K562 (cell line): ENCODE measurements around the gene LTBP1. TPM values are rescaled to one million over a fixed set of nuclear protein-coding genes. Genes with fewer than 3 reads are reported as not detected.

Experiments
- ATAC-seq: fragments of 200-7000 bp; cut with Tn5 transposase; 3 replicates; pipeline ENCODE4 v1.9.1; 2020; ENCODE audit warnings: moderate library complexity
- BruUV-seq: library from RNA; stranded (reverse); fragments of 400-500 nt; replicated peaks from 2 replicates; lab custom pipeline; 2021; lab: Mats Ljungman, UMichigan
- CTCF ChIA-PET: fragments of 300-600 bp; formaldehyde crosslinking; extraction: SDS; loops from one replicate; lab custom pipeline; 2021; ENCODE audit warnings: low intra/inter-chr PET ratio; lab: Yijun Ruan, JAX
- POLR2A ChIA-PET: fragments of 300-600, 350-650 bp; sonication (Branson Sonifier 250); formaldehyde crosslinking; extraction: SDS; loops from one replicate; lab custom pipeline; 2021; ENCODE audit warnings: antibody characterized with exemption, inconsistent platforms; lab: Yijun Ruan, JAX
- DNase-seq, 4 experiments: peaks; one replicate each; pipeline versions ENCODE4 v3.0.0 to v3.0.0-alpha.2; 2011 to 2018; ENCODE audit warnings: low spot score in 3 of 4, mixed read lengths in 3 of 4; ENCODE audit errors: extremely low read depth in 1 of 4
- FAIRE-seq: peaks from 2 replicates; lab custom pipeline; 2011; peaks lifted over from hg19 to GRCh38; lab: Jason Lieb, UNC
- H2AFZ ChIP-seq: 2 replicates; pipeline ENCODE4 v1.6.0; 2011; ENCODE audit warnings: low read depth, low read length, control low read depth, inconsistent platforms
- H3K27ac ChIP-seq: fragments of 200-600 bp; 3 replicates; pipeline ENCODE4 v1.8.0; 2011; ENCODE audit warnings: low read depth, mild to moderate bottlenecking, control low read depth, inconsistent platforms, low read length, moderate library complexity, mixed read lengths; ENCODE audit errors: extremely low read depth
- H3K27me3 ChIP-seq, 2 experiments: fragments of 300-600 bp in 1 of 2; 2 replicates in 1 of 2; 3 replicates in 1 of 2; pipeline versions ENCODE4 v1.6.0 to v1.8.0; 2011; ENCODE audit warnings: inconsistent platforms in 2 of 2, low read length in 2 of 2, mild to moderate bottlenecking in 1 of 2, mixed read lengths in 1 of 2, moderate library complexity in 1 of 2; ENCODE audit not compliant: control insufficient read depth in 2 of 2, insufficient read depth in 2 of 2
- H3K36me3 ChIP-seq: fragments of 300-600 bp; 3 replicates; pipeline ENCODE4 v1.8.0; 2011; ENCODE audit warnings: mild to moderate bottlenecking, low read length, inconsistent platforms; ENCODE audit not compliant: control insufficient read depth, insufficient read depth
- H3K4me1 ChIP-seq, 2 experiments: fragments of 200-600 bp in 1 of 2; replicated peaks in 1 of 2; 2 replicates in 1 of 2; 3 replicates in 1 of 2; pipeline versions ENCODE4 v1.5.1 to v1.8.0; 2011; ENCODE audit warnings: inconsistent platforms in 2 of 2, low read length in 2 of 2, mild to moderate bottlenecking in 1 of 2, mixed read lengths in 1 of 2, moderate library complexity in 1 of 2; ENCODE audit not compliant: control insufficient read depth in 2 of 2, insufficient read depth in 2 of 2
- H3K4me2 ChIP-seq: 2 replicates; pipeline ENCODE4 v1.6.1; 2011; ENCODE audit warnings: low read length, control low read depth, inconsistent platforms, mixed read lengths; ENCODE audit not compliant: insufficient read depth
- H3K4me3 ChIP-seq: fragments of 200-600 bp; sonication (generic), shearing (Covaris generic); 2 replicates; pipeline ENCODE4 v1.5.1; 2016; ENCODE audit warnings: control low read depth, inconsistent platforms
- H3K79me2 ChIP-seq: fragments of 200-600 bp; 3 replicates; pipeline ENCODE4 v1.8.0; 2011; ENCODE audit warnings: low read length, inconsistent platforms; ENCODE audit not compliant: control insufficient read depth, insufficient read depth
- H3K9ac ChIP-seq, 2 experiments: 2 replicates each; pipeline versions ENCODE4 v1.6.0 to v1.6.1; 2011; ENCODE audit warnings: low read depth in 2 of 2, low read length in 2 of 2, control low read depth in 1 of 2, inconsistent platforms in 1 of 2, mild to moderate bottlenecking in 1 of 2, mixed read lengths in 1 of 2; ENCODE audit not compliant: insufficient read depth in 1 of 2
- H3K9me1 ChIP-seq: one replicate; pipeline ENCODE4 v1.6.0; 2011; ENCODE audit warnings: inconsistent platforms, mild to moderate bottlenecking, low read length, moderate library complexity; ENCODE audit not compliant: control insufficient read depth, insufficient read depth
- H3K9me3 ChIP-seq: replicated peaks from 2 replicates; pipeline ENCODE4 v1.5.1; 2011; ENCODE audit warnings: low read depth, low read length, inconsistent platforms; ENCODE audit not compliant: control insufficient read depth, insufficient read depth
- H4K20me1 ChIP-seq: replicated peaks from 2 replicates; pipeline ENCODE4 v1.6.1; 2011; ENCODE audit warnings: low read length, inconsistent platforms, mixed read lengths; ENCODE audit not compliant: control insufficient read depth, insufficient read depth
- ARID2 ChIP-seq: fragments of 450-650 bp; IDR thresholded peaks from 2 replicates; pipeline ENCODE4 v1.6.1; 2017; ENCODE audit warnings: antibody characterized with exemption, mild to moderate bottlenecking
- C11orf30 ChIP-seq: fragments of 450-650 bp; IDR thresholded peaks from 2 replicates; pipeline ENCODE4 v1.6.1; 2016; ENCODE audit warnings: low read depth, mild to moderate bottlenecking
- FOXM1 ChIP-seq, 2 experiments: fragments of 450-650 bp in 1 of 2; sonication (generic) in 1 of 2; formaldehyde crosslinking in 1 of 2; IDR thresholded peaks; 2 replicates each; pipeline versions ENCODE4 v1.6.1 to v1.9.0; 2017 to 2022; ENCODE audit warnings: low read depth in 2 of 2, mild to moderate bottlenecking in 2 of 2, missing genetic modification reagents in 1 of 2, moderate library complexity in 1 of 2
- HEY1 ChIP-seq: fragments of 250-450 bp; sonication (Bioruptor Pico); IDR thresholded peaks from 2 replicates; pipeline ENCODE4 v1.5.0; 2020; ENCODE audit warnings: mild to moderate bottlenecking, moderate library complexity, borderline replicate concordance
- MAFF ChIP-seq: IDR thresholded peaks from 2 replicates; pipeline ENCODE4 v1.6.1; 2012; ENCODE audit warnings: low read length, improper control_type of control experiment
- MAFG ChIP-seq: fragments of 450-650 bp; conservative IDR thresholded peaks from 2 replicates; pipeline ENCODE4 v1.6.1; 2016; ENCODE audit warnings: missing genetic modification characterization, missing compliant biosample characterization
- MAFK ChIP-seq: IDR thresholded peaks from 2 replicates; pipeline ENCODE4 v1.6.1; 2011; ENCODE audit warnings: low read length, improper control_type of control experiment
- NELFE ChIP-seq: IDR thresholded peaks from 2 replicates; pipeline ENCODE4 v1.6.1; 2011; ENCODE audit warnings: mild to moderate bottlenecking; ENCODE audit not compliant: insufficient read depth, insufficient read length
- POLR2A ChIP-seq: fragments of 450-650 bp; conservative IDR thresholded peaks from 2 replicates; pipeline ENCODE4 v1.6.1; 2016
- POLR3G ChIP-seq: IDR thresholded peaks from 2 replicates; pipeline ENCODE4 v1.6.1; 2011; ENCODE audit not compliant: insufficient read length, insufficient replicate concordance; ENCODE audit errors: extremely low read depth
- PRMT5 ChIP-seq: sonication (generic); formaldehyde crosslinking; IDR thresholded peaks from 2 replicates; pipeline ENCODE4 v1.5.0; 2020; ENCODE audit warnings: missing genetic modification reagents
- SMAD4 ChIP-seq: fragments of 250-450 bp; sonication (Bioruptor Pico); conservative IDR thresholded peaks from 2 replicates; pipeline ENCODE4 v1.8.0; 2021; ENCODE audit warnings: inconsistent platforms, mild to moderate bottlenecking, moderate library complexity
- SP1 ChIP-seq: sonication (generic); formaldehyde crosslinking; IDR thresholded peaks from 2 replicates; pipeline ENCODE4 v1.8.1; 2022; ENCODE audit warnings: mild to moderate bottlenecking, missing genetic modification reagents
- TOE1 ChIP-seq, 2 experiments: fragments of 450-650 bp in 1 of 2; sonication (generic) in 1 of 2; formaldehyde crosslinking in 1 of 2; IDR thresholded peaks; 2 replicates each; pipeline versions ENCODE4 v1.7.1 to v1.8.0; 2016 to 2022; ENCODE audit warnings: borderline replicate concordance in 2 of 2, mild to moderate bottlenecking in 2 of 2, antibody characterized with exemption in 1 of 2, inconsistent platforms in 1 of 2, low read depth in 1 of 2, missing genetic modification reagents in 1 of 2, moderate library complexity in 1 of 2
- ZFP30 ChIP-seq: fragments of 250-450 bp; sonication (Bioruptor Pico); IDR thresholded peaks from 2 replicates; pipeline ENCODE4 v1.8.0; 2022; ENCODE audit warnings: moderate library complexity, mild to moderate bottlenecking, inconsistent platforms, borderline replicate concordance
- ZNF253 ChIP-seq: fragments of 250-450 bp; sonication (Bioruptor Pico); conservative IDR thresholded peaks from 2 replicates; pipeline ENCODE4 v1.6.1; 2021; ENCODE audit warnings: mild to moderate bottlenecking
- ZNF316 ChIP-seq: fragments of 450-650 bp; IDR thresholded peaks from 2 replicates; pipeline ENCODE4 v1.6.1; 2016
- WGBS: fragments of 100-300 bp; shearing (Covaris generic); methylation state at CpG from one replicate; pipeline ENCODE4 v1.1.6; 2016; ENCODE audit warnings: low coverage, mixed read lengths; ENCODE audit not compliant: insufficient coverage; ENCODE audit errors: missing lambda C conversion rate; 5-methylcytosine and 5-hydroxymethylcytosine counted together
- in situ Hi-C: fragments of 300-500 bp; cut with MboI; formaldehyde crosslinking; loops from 4 replicates; pipeline ENCODE4 v1.15.0; 2018; ENCODE audit warnings: inconsistent platforms, mixed read lengths
- intact Hi-C: fragments of 100-400 bp; cut with micrococcal nuclease; formaldehyde crosslinking; loops from 2 replicates; pipeline ENCODE4 v1.14.2; 2022
- polyA plus RNA-seq, 8 experiments: library from polyadenylated mRNA; depleted of rRNA in 4 of 8; stranded (reverse) in 5 of 8; unstranded in 3 of 8; fragments of >200 nt; fragmentation: Nextera tagmentation in 2 of 8; fragmentation: Illumina TruSeq in 1 of 8; extraction: Ambion mirVana in 2 of 8; extraction: Trizol in 1 of 8; gene quantifications; 2 replicates each; pipeline versions ENCODE4 v1.2.1 to v1.2.3, GENCODE V29; 2011 to 2014; ENCODE audit warnings: inconsistent platforms in 1 of 8, missing spikeins in 1 of 8
- total RNA-seq, 7 experiments: library from RNA; depleted of rRNA in 6 of 7; stranded (reverse); fragments of >200 nt in 6 of 7; fragmentation: Illumina TruSeq in 2 of 7; extraction: Trizol in 2 of 7; gene quantifications; 2 replicates each; pipeline versions ENCODE4 v1.2.1 to v1.2.3, GENCODE V29; 2011 to 2021; ENCODE audit warnings: low replicate concordance in 1 of 7
- TF ChIP-seq, protein P1 (sequence below), 2 experiments: fragments of 450-650 bp in 1 of 2; sonication (generic) in 1 of 2; formaldehyde crosslinking; conservative IDR thresholded peaks; 2 replicates each; pipeline versions ENCODE4 v1.4.0 to v1.8.1; 2020 to 2022; ENCODE audit warnings: mild to moderate bottlenecking in 1 of 2, missing genetic modification reagents in 1 of 2

The LTBP1 gene
- total and polyA plus RNA-seq, 9 of the 15 experiments (the other 6 are each of a cell fraction or from before 2014, with no cell fraction given), result 3.6 to 16.4 (median 8.5) TPM

- Histone ChIP-seq H3K9me3 (no peaks in the 10 kb centered on the region), H3K27ac (peak overlapping the region; percentile 70; the same call in 2 of the 3 replicates), H3K4me3 (peak overlapping the region; percentile 64), H3K4me2 (peak overlapping the region; percentile 77), H3K79me2 (peaks cover 18% of the 10 kb centered on the region; the same call in 1 of the 3 replicates), H2AFZ (peak overlapping the region; percentile 71), H3K36me3 (no peaks in the 10 kb centered on the region; the same call in 2 of the 3 replicates), H3K9me1 (no peaks in the 10 kb centered on the region), H4K20me1 (no peaks in the 10 kb centered on the region), H3K4me1 (peaks cover 29% of the 10 kb centered on the region in 2 experiments; a peak in 4 of 5 replicates), H3K27me3 (no peaks in the 10 kb centered on the region)
- intact Hi-C loops (loop anchor here (5.0 kb wide), 2 partner anchors 116 to 424 kb away; no protein-coding TSS in a partner anchor), in situ Hi-C loops (loop anchor here (10.0 to 25.0 kb wide), 2 partner anchors 427 to 639 kb away; partner anchors contain the start of gene FAM98A)
- DNase-seq, result no peak
- POLR2A ChIA-PET, result no interaction called here
- BruUV-seq, result no TSS peak
- no peak for FAIRE-seq
- CTCF ChIA-PET, result no interaction called here
- no peak for TF ChIP-seq TOE1 (IDR thresholded peaks at IDR 0.05; ENCODE audit: borderline replicate concordance)
- TF ChIP-seq TOE1 (CRISPR knock-in tag; IDR thresholded peaks at IDR 0.05; ENCODE audit: borderline replicate concordance, low read depth), result no peak
- 0 out of 2 replicates have a peak, but pooled peaks have one; percentile 27 for TF ChIP-seq SP1 (CRISPR knock-in tag)
- TF ChIP-seq MAFF, result peak; percentile 81
- peak; percentile 83 for TF ChIP-seq MAFG
- TF ChIP-seq ZNF253 (CRISPR knock-in tag), result no peak
- no peak for TF ChIP-seq ARID2
- no peak for TF ChIP-seq FOXM1 (IDR thresholded peaks at IDR 0.05; ENCODE audit: low read depth)
- TF ChIP-seq FOXM1 (CRISPR knock-in tag; IDR thresholded peaks at IDR 0.05; ENCODE audit: low read depth), result no peak
- TF ChIP-seq HEY1 (CRISPR knock-in tag), result no peak
- no peak for TF ChIP-seq SMAD4
- TF ChIP-seq PRMT5 (CRISPR knock-in tag), result no peak
- no peak for TF ChIP-seq ZFP30 (CRISPR knock-in tag)
- no peak for TF ChIP-seq POLR3G
- TF ChIP-seq, protein P1, sequence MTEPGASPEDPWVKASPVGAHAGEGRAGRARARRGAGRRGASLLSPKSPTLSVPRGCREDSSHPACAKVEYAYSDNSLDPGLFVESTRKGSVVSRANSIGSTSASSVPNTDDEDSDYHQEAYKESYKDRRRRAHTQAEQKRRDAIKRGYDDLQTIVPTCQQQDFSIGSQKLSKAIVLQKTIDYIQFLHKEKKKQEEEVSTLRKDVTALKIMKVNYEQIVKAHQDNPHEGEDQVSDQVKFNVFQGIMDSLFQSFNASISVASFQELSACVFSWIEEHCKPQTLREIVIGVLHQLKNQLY (CRISPR knock-in tag; conservative IDR thresholded peaks at IDR 0.05), result no peak
- peak; percentile 72 for TF ChIP-seq MAFK
- no peak for TF ChIP-seq POLR2A
- TF ChIP-seq NELFE, result no peak
- TF ChIP-seq C11orf30, result peak; percentile 93
- peak; percentile 95 for TF ChIP-seq ZNF316
- TF ChIP-seq, all 486 proteins: peak for 6
- WGBS, result 57% methylated on average over 3 of the region's 3 CpGs
- peak overlapping the region; percentile 74 to 90; a peak in 3 of 4 replicates for H3K9ac ChIP-seq
- no peak for ATAC-seq
These were observed 1.5 kb downstream of the LTBP1 start for GRCh38 chr2:32948266-32948665.
